Endothelial cell of hepatic sinusoid (primary cell): ENCODE data around the gene CTNNAL1.
"Not testable (repeated sequence)": the region's sequence is repeated elsewhere in the genome, so short reads cannot be mapped to it uniquely, and the experiment has no call there.

Source experiments
- in situ Hi-C: cut with HindIII; loops from 2 replicates; pipeline ENCODE4 v1.10.0; 2017; ENCODE audit warnings: low sequenced_read_pairs

CTNNAL1 gene

GRCh38 chr9:109012876-109013678 lies at the start of gene CTNNAL1:
TSS of gene CTNNAL1 (minus strand) at chr9:109013499. CDS start at chr9:109013442, 57 bp downstream.
- in situ Hi-C loops, result loop anchor here (5.0 kb wide), 1 partner anchor 89 kb away; no protein-coding TSS in a partner anchor

DNA sequence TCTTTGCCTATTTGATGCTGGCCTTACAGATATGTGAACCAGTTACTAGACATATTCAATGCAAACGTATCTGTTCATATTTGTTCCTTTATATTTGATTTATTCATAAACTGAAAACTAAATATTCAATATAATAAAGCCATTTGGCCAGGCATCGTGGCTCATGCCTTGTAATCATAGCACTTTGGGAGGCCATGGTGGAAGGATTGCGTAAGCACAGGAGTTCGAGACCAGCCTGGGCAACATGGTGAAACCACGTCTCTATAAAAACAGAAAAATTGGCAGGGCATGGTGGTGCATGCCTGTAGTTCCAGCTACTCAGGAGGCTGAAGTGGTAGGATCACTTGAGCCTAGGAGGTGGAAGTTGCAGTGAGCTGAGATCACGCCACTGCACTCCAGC lies 49.2 kb upstream of the CTNNAL1 start:
- in situ Hi-C loops, result no loop called here

- in situ Hi-C loops, result no loop called here
Measured at GRCh38 chr9:109060191-109060590, 46.9 kb upstream of the CTNNAL1 start.

GRCh38 chr9:109053121-109053520 lies 39.8 kb upstream of the CTNNAL1 start:
- in situ Hi-C loops, result not testable (repeated sequence)

DNA sequence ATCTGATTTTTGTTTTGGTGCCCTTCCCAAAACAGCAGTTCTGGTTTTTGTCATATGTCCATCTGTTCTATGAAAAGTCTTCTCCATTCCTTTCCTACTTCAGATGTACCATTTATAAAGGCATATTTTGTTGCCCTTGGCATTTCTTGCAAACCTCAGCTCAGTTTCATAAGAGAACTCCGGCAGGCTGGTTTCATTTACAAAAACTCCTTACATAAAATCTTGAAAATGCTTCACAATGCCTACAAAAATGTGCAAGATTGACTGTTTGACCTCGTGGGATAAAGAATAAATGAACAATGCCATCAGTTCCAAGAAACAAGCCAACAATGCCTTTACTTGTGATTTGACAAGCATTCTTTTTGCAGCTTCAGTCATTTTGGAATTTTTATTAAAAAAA lies 39.1 kb upstream of the CTNNAL1 start:
- in situ Hi-C loops, result no loop called here

GRCh38 chr9:109051733-109052132 lies 38.4 kb upstream of the CTNNAL1 start:
- in situ Hi-C loops, result no loop called here

GRCh38 chr9:109050444-109050843 lies 37.1 kb upstream of the CTNNAL1 start:
- in situ Hi-C loops, result no loop called here

DNA sequence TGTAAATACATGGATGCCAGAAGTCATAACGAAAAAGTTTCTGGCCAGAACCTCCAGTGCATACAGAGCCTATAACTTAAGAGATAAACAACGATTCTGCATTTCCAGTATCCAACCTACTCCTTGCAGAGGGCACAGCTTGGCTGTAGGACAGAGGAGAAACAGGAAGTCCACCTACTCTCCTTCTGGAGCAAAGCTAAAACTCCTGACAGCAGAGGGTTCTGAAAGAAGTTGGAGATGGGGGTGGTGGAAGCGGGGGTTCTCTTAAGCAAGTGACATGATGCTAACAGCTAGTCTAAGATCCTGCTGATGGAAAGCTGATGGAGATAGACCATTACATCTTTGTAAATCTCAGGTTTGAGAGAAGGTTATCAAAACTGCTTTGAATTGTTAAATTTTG lies 35.5 kb upstream of the CTNNAL1 start:
- in situ Hi-C loops, result no loop called here

GRCh38 chr9:109047259-109047658 lies 34.0 kb upstream of the CTNNAL1 start:
- in situ Hi-C loops, result no loop called here

DNA sequence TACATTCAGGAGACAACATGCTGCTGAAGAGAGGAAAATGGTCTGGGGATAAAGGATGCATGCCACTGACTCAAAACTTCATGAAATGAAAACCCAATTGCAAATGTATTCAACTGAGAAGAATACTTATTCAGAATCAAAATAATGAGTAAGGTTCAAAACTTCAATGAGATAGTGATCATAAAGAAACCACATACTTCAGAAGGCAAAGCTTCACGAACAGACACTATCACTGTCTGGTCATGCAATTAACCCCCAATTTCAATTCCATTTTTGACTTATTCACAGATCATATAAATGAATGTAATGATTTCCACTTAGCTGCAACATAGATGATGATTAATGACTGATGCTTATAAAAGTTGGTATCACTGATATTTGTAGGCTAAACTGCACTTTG lies 33.0 kb upstream of the CTNNAL1 start:
- in situ Hi-C loops, result no loop called here

GRCh38 chr9:109043578-109043977 lies 30.3 kb upstream of the CTNNAL1 start:
- in situ Hi-C loops, result no loop called here

GRCh38 chr9:109040571-109040970 lies 27.3 kb upstream of the CTNNAL1 start:
- in situ Hi-C loops, result no loop called here

GRCh38 chr9:109039539-109039938 lies 26.2 kb upstream of the CTNNAL1 start:
- in situ Hi-C loops, result no loop called here

GRCh38 chr9:109037946-109038715 lies 24.8 kb upstream of the CTNNAL1 start:
- in situ Hi-C loops, result no loop called here

DNA sequence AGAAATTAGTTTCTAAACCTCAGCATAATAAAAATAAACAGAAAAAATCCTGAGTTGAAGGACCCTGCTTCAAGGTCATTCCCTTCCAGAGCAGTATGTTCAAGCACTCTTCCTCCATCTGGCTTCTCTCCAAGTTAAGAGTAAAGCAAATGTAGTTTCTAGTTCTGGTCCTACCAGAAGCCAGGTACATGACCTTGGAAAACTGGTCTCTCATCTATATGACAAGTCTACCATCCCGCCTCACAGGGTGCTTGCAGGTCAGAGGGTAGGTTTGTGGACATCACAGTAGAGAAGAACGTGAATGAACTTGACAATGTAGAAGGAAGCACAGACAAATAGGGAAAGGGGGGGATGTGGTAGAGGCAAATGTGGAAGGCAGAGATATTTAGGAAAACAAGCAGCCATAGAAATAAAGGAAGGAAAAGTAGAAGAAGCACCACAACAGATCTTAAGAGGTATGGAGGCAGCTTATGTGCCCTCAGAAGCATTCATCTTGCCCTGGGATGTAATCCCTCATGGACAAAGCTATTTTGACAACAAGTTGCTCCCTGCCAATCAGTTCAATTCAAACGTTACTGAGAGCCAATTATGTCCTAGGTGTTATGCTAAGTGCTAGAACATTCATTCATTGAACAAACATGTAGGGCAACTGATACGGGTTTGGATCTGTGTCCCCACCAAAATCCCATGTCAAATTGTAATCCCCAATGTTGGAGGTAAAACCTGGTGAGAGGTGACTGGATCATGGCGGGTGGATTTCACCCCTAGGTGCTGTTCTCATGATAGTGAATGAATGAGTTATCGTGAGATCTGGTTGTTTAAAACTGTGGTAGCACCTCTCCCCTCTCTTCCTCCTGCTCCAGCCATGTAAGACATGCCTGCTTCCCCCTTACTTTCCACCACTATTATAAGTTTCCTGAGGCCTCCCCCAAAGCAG lies 23.7 kb upstream of the CTNNAL1 start:
- in situ Hi-C loops, result no loop called here

- in situ Hi-C loops, result no loop called here
Measured at GRCh38 chr9:109035684-109036423, 22.6 kb upstream of the CTNNAL1 start.

DNA sequence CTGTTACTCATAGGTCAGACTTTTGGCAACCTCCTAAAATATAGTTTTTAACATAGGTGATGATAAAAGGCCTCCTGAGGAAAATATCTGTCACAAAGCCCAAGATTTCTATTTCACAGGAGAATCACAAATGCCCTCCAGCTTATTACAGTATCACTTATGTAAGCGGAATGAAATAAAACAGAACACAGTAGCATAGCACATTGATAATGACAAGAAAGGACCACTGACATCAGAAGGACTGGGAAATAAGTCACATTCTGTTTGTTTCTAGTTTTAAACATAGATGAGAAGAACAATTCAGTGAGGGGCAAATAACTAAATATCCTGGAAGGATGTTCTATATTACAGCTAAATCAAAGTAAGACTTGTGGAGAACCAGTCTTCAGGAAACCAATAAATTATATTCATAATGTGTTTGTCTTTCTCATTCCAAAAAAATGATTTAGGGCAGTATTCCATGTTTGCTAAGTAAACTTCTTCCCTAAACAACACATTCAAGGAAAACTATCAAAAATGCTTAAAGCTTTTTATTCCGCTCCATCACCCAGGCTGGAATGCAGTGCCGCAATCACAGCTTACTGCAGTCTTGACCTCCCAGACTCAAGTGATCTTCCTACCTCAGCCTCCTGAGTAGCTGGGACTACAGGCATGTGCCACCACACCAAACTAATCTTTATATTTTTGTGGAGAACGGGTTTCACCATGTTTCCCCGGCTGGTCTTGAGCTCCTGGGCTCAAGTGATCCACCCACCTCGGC lies 20.8 kb upstream of the CTNNAL1 start:
- in situ Hi-C loops, result loop anchor here (5.0 kb wide), 1 partner anchor 42 kb away; no protein-coding TSS in a partner anchor

DNA sequence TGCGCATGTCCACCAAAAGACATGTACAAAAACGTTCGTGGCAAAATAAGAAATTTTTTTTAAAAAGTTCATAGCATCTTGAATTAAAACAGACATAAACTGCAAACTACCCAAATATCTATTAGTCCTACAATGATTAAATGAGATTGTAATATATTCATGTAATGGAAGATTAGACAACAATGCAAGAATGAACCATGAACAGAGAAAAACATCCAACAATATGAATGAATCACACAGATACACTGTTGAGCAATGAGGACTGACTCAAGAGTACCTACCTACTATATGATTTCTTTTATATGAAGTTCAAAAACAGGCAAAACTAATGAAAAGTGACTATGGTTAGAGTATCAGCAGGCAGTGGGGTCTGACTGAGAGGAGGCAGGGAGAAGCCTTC lies 17.9 kb upstream of the CTNNAL1 start:
- in situ Hi-C loops, result loop anchor here (5.0 kb wide), 1 partner anchor 39 kb away; no protein-coding TSS in a partner anchor

DNA sequence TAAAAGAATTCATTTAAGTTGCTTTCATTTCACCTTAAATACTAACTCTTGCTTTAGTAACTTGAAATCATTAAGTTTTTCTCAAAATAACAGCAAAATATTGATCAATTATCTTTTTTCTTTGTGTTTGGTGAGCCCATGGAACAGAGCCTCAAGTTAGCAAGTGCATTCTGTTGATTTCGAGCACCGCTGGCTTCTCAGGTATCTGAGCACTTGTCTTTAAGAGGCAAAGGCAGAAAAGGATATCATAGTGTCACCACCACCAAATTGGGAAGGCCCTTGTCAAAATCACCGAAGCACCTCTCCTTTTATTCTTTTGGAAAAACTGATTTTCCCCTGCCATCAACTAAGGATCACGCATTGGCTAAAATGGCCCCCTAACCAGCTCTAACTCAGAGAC lies 17.1 kb upstream of the CTNNAL1 start:
- in situ Hi-C loops, result loop anchor here (5.0 kb wide), 1 partner anchor 38 kb away; no protein-coding TSS in a partner anchor
